Kidney (tissue), 14 donors: Measurements from ENCODE around the gene LLGL2. TPM values are rescaled to one million over a fixed set of nuclear protein-coding genes. Genes with fewer than 3 reads are reported as not detected.

ENCODE experiments used
- DNase-seq, 5 donors: peaks; one replicate each; pipeline ENCODE4 v3.0.0-alpha.2; 2013 to 2020
- FAIRE-seq: peaks from 2 replicates; lab custom pipeline; 2012; peaks lifted over from hg19 to GRCh38; lab: Jason Lieb, UNC
- H3K27ac ChIP-seq, 2 donors: one replicate each; pipeline ENCODE4 v1.7.0; 2013; ENCODE audit warnings: low read depth in 2 of 2, low read length in 2 of 2, inconsistent platforms in 1 of 2
- H3K27me3 ChIP-seq: one replicate; pipeline ENCODE4 v1.7.1; 2013; ENCODE audit warnings: low read length, inconsistent platforms; ENCODE audit not compliant: control insufficient read depth, insufficient read depth
- H3K36me3 ChIP-seq, 3 donors: one replicate each; pipeline versions ENCODE4 v1.7.0 to v1.7.1; 2013; ENCODE audit warnings: low read length in 3 of 3, control low read depth in 1 of 3, inconsistent platforms in 1 of 3; ENCODE audit not compliant: insufficient read depth in 3 of 3, control insufficient read depth in 2 of 3
- H3K4me1 ChIP-seq, 3 donors: one replicate each; pipeline versions ENCODE4 v1.7.0 to v1.7.1; 2013; ENCODE audit warnings: low read length in 3 of 3, inconsistent platforms in 1 of 3, low read depth in 1 of 3; ENCODE audit not compliant: control insufficient read depth in 2 of 3, insufficient read depth in 2 of 3
- H3K4me3 ChIP-seq, 3 donors: one replicate each; pipeline versions ENCODE4 v1.7.0 to v1.8.1; 2013; ENCODE audit warnings: low read length in 3 of 3, control low read depth in 1 of 3, inconsistent platforms in 1 of 3
- H3K9ac ChIP-seq, 3 donors: one replicate each; pipeline versions ENCODE4 v1.7.0 to v1.7.1; 2013; ENCODE audit warnings: low read length in 3 of 3, control low read depth in 1 of 3, inconsistent platforms in 1 of 3
- H3K9me3 ChIP-seq, 3 donors: one replicate each; pipeline versions ENCODE4 v1.7.0 to v1.7.1; 2013; ENCODE audit warnings: low read length in 3 of 3, control low read depth in 1 of 3, inconsistent platforms in 1 of 3; ENCODE audit not compliant: control insufficient read depth in 2 of 3, insufficient read depth in 1 of 3
- CTCF ChIP-seq: IDR thresholded peaks from 3 replicates; pipeline ENCODE4 v1.5.1; 2012; ENCODE audit warnings: mild to moderate bottlenecking, moderate library complexity, borderline replicate concordance; ENCODE audit not compliant: insufficient read depth; ENCODE audit errors: extremely low read depth
- intact Hi-C: fragments of 100-400 bp; cut with DNase I; formaldehyde crosslinking; loops from one replicate; pipeline ENCODE4 v1.11.1; 2022
- polyA plus RNA-seq: library from polyadenylated mRNA; stranded (reverse); fragments of 350-450 nt; fragmentation: Illumina TruSeq; extraction: RNeasy Lipid Tissue Mini Kit (QIAGEN cat#74804); gene quantifications from one replicate; pipeline ENCODE4 v1.2.3, GENCODE V29; 2014; ENCODE audit warnings: low read depth, low replicate concordance; ENCODE audit not compliant: insufficient read depth
- total RNA-seq: library from RNA; stranded (reverse); fragmentation: NEBNext Ultra II Directional; extraction: Animal tissue kit (Norgen Biotek cat#: 25700); gene quantifications from one replicate; pipeline ENCODE4 v1.2.1, GENCODE V29; 2021
- donor health status: control.
- donor health status: control.
- donor health status: control.
- donor health status: control.
- donor health status: control.
- donor health status: DM: yes; HTN: yes; CAD: no.
- donor health status: Normal renal cell carcinoma (clear cell type).

The LLGL2 gene
- total and polyA plus RNA-seq, 2 donors from 2014 or later = 181 to 262 TPM

- intact Hi-C loops = no loop called here
- no peaks in the 10 kb centered on the region for H3K27me3 ChIP-seq
- H3K4me1 ChIP-seq = peaks cover 0 to 46% (median 7%) of the 10 kb centered on the region in 3 donors
- peaks cover 0 to 5% (median 0%) of the 10 kb centered on the region in 3 donors for H3K36me3 ChIP-seq
- H3K27ac ChIP-seq = peak overlapping the region in 1 of 2 donors; percentile 53
- H3K9ac ChIP-seq = no peak overlapping the region
- no peaks in the 10 kb centered on the region for H3K9me3 ChIP-seq
- FAIRE-seq (no peak), DNase-seq (no peak)
- no peak overlapping the region for H3K4me3 ChIP-seq
- no peak for TF ChIP-seq CTCF
Observed at GRCh38 chr17:75485688-75486087, 39.8 kb upstream of the LLGL2 start.

GRCh38 chr17:75486151-75486550 lies 39.3 kb upstream of the LLGL2 start:
- no peak for FAIRE-seq
- Histone ChIP-seq H3K9ac (no peak overlapping the region), H3K9me3 (no peaks in the 10 kb centered on the region), H3K27me3 (no peaks in the 10 kb centered on the region), H3K36me3 (peaks cover 0 to 5% (median 0%) of the 10 kb centered on the region in 3 donors), H3K4me3 (no peak overlapping the region), H3K27ac (no peak overlapping the region), H3K4me1 (peaks cover 0 to 46% (median 10%) of the 10 kb centered on the region in 3 donors)
- intact Hi-C loops = no loop called here
- no peak for TF ChIP-seq CTCF
- DNase-seq = no peak

GRCh38 chr17:75486951-75487350 lies 38.5 kb upstream of the LLGL2 start:
- no peaks in the 10 kb centered on the region for H3K27me3 ChIP-seq
- no peak overlapping the region for H3K9ac ChIP-seq
- H3K9me3 ChIP-seq = no peaks in the 10 kb centered on the region
- intact Hi-C loops = no loop called here
- H3K27ac ChIP-seq = peak overlapping the region in 1 of 2 donors; percentile 69
- TF ChIP-seq CTCF = no peak
- H3K4me3 ChIP-seq = no peak overlapping the region
- H3K36me3 ChIP-seq = peaks cover 0 to 5% (median 0%) of the 10 kb centered on the region in 3 donors
- FAIRE-seq (no peak), DNase-seq (no peak)
- peaks cover 0 to 39% (median 10%) of the 10 kb centered on the region in 3 donors for H3K4me1 ChIP-seq
